Loucy (cell line): ENCODE results near the gene NEK3.

Experiments
- EZH2phosphoT487 ChIP-seq: fragments of 200-600 bp; IDR thresholded peaks from 2 replicates; pipeline ENCODE4 v1.6.1; 2018; ENCODE audit warnings: antibody characterized with exemption, mild to moderate bottlenecking, moderate library complexity, borderline replicate concordance
- TF ChIP-seq, protein P1 (sequence below): fragments of 200-600 bp; sonication (generic); conservative IDR thresholded peaks from 2 replicates; pipeline ENCODE4 v1.5.1; 2014; ENCODE audit warnings: mild to moderate bottlenecking, antibody characterized with exemption, low read length

DNA sequence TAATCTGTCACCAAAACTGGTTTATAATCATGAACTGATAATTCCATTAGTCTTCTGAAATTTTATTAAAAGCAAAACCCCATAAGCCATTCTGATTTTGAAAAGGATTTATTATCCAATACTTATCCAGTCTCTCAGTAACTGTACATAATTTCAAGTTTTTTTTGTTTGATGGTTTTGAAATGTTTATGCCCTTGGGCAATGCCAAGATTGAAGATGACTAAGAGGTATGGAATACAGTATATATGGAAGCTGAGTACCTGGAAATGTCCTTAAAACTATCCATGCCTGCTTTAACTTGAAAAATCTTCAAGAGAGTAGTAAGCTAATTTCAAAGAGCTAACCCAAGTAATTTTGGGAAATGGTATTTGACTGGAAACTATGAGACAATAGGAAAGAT lies 28.8 kb downstream of the NEK3 start:
- TF ChIP-seq, protein P1, sequence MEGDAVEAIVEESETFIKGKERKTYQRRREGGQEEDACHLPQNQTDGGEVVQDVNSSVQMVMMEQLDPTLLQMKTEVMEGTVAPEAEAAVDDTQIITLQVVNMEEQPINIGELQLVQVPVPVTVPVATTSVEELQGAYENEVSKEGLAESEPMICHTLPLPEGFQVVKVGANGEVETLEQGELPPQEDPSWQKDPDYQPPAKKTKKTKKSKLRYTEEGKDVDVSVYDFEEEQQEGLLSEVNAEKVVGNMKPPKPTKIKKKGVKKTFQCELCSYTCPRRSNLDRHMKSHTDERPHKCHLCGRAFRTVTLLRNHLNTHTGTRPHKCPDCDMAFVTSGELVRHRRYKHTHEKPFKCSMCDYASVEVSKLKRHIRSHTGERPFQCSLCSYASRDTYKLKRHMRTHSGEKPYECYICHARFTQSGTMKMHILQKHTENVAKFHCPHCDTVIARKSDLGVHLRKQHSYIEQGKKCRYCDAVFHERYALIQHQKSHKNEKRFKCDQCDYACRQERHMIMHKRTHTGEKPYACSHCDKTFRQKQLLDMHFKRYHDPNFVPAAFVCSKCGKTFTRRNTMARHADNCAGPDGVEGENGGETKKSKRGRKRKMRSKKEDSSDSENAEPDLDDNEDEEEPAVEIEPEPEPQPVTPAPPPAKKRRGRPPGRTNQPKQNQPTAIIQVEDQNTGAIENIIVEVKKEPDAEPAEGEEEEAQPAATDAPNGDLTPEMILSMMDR: no peak
- TF ChIP-seq EZH2phosphoT487: no peak
